K562 (cell line): ENCODE results near the gene COMMD10. TPM values are rescaled to one million over a fixed set of nuclear protein-coding genes. Genes with fewer than 3 reads are reported as not detected.
A peak's percentile ranks its signal among the peaks of the same experiment; 100 is the strongest.

Experiments used
- ATAC-seq: fragments of 200-7000 bp; cut with Tn5 transposase; 3 replicates; pipeline ENCODE4 v1.9.1; 2020; ENCODE audit warnings: moderate library complexity
- BruUV-seq: library from RNA; stranded (reverse); fragments of 400-500 nt; replicated peaks from 2 replicates; lab custom pipeline; 2021; lab: Mats Ljungman, UMichigan
- CTCF ChIA-PET: fragments of 300-600 bp; formaldehyde crosslinking; extraction: SDS; loops from one replicate; lab custom pipeline; 2021; ENCODE audit warnings: low intra/inter-chr PET ratio; lab: Yijun Ruan, JAX
- POLR2A ChIA-PET: fragments of 300-600, 350-650 bp; sonication (Branson Sonifier 250); formaldehyde crosslinking; extraction: SDS; loops from one replicate; lab custom pipeline; 2021; ENCODE audit warnings: antibody characterized with exemption, inconsistent platforms; lab: Yijun Ruan, JAX
- DNase-seq, 4 experiments: peaks; one replicate each; pipeline versions ENCODE4 v3.0.0 to v3.0.0-alpha.2; 2011 to 2018; ENCODE audit warnings: low spot score in 3 of 4, mixed read lengths in 3 of 4; ENCODE audit errors: extremely low read depth in 1 of 4
- FAIRE-seq: peaks from 2 replicates; lab custom pipeline; 2011; peaks lifted over from hg19 to GRCh38; lab: Jason Lieb, UNC
- H2AFZ ChIP-seq: 2 replicates; pipeline ENCODE4 v1.6.0; 2011; ENCODE audit warnings: low read depth, low read length, control low read depth, inconsistent platforms
- H3K27ac ChIP-seq: fragments of 200-600 bp; 3 replicates; pipeline ENCODE4 v1.8.0; 2011; ENCODE audit warnings: low read depth, mild to moderate bottlenecking, control low read depth, inconsistent platforms, low read length, moderate library complexity, mixed read lengths; ENCODE audit errors: extremely low read depth
- H3K27me3 ChIP-seq, 2 experiments: fragments of 300-600 bp in 1 of 2; 2 replicates in 1 of 2; 3 replicates in 1 of 2; pipeline versions ENCODE4 v1.6.0 to v1.8.0; 2011; ENCODE audit warnings: inconsistent platforms in 2 of 2, low read length in 2 of 2, mild to moderate bottlenecking in 1 of 2, mixed read lengths in 1 of 2, moderate library complexity in 1 of 2; ENCODE audit not compliant: control insufficient read depth in 2 of 2, insufficient read depth in 2 of 2
- H3K36me3 ChIP-seq: fragments of 300-600 bp; 3 replicates; pipeline ENCODE4 v1.8.0; 2011; ENCODE audit warnings: mild to moderate bottlenecking, low read length, inconsistent platforms; ENCODE audit not compliant: control insufficient read depth, insufficient read depth
- H3K4me1 ChIP-seq, 2 experiments: fragments of 200-600 bp in 1 of 2; replicated peaks in 1 of 2; 2 replicates in 1 of 2; 3 replicates in 1 of 2; pipeline versions ENCODE4 v1.5.1 to v1.8.0; 2011; ENCODE audit warnings: inconsistent platforms in 2 of 2, low read length in 2 of 2, mild to moderate bottlenecking in 1 of 2, mixed read lengths in 1 of 2, moderate library complexity in 1 of 2; ENCODE audit not compliant: control insufficient read depth in 2 of 2, insufficient read depth in 2 of 2
- H3K4me2 ChIP-seq: 2 replicates; pipeline ENCODE4 v1.6.1; 2011; ENCODE audit warnings: low read length, control low read depth, inconsistent platforms, mixed read lengths; ENCODE audit not compliant: insufficient read depth
- H3K4me3 ChIP-seq: fragments of 200-600 bp; sonication (generic), shearing (Covaris generic); 2 replicates; pipeline ENCODE4 v1.5.1; 2016; ENCODE audit warnings: control low read depth, inconsistent platforms
- H3K79me2 ChIP-seq: fragments of 200-600 bp; 3 replicates; pipeline ENCODE4 v1.8.0; 2011; ENCODE audit warnings: low read length, inconsistent platforms; ENCODE audit not compliant: control insufficient read depth, insufficient read depth
- H3K9ac ChIP-seq, 2 experiments: 2 replicates each; pipeline versions ENCODE4 v1.6.0 to v1.6.1; 2011; ENCODE audit warnings: low read depth in 2 of 2, low read length in 2 of 2, control low read depth in 1 of 2, inconsistent platforms in 1 of 2, mild to moderate bottlenecking in 1 of 2, mixed read lengths in 1 of 2; ENCODE audit not compliant: insufficient read depth in 1 of 2
- H3K9me1 ChIP-seq: one replicate; pipeline ENCODE4 v1.6.0; 2011; ENCODE audit warnings: inconsistent platforms, mild to moderate bottlenecking, low read length, moderate library complexity; ENCODE audit not compliant: control insufficient read depth, insufficient read depth
- H3K9me3 ChIP-seq: replicated peaks from 2 replicates; pipeline ENCODE4 v1.5.1; 2011; ENCODE audit warnings: low read depth, low read length, inconsistent platforms; ENCODE audit not compliant: control insufficient read depth, insufficient read depth
- H4K20me1 ChIP-seq: replicated peaks from 2 replicates; pipeline ENCODE4 v1.6.1; 2011; ENCODE audit warnings: low read length, inconsistent platforms, mixed read lengths; ENCODE audit not compliant: control insufficient read depth, insufficient read depth
- RAD21 ChIP-seq, 2 experiments: fragments of 250-450 bp in 1 of 2; fragments of 450-650 bp in 1 of 2; sonication (Bioruptor Pico) in 1 of 2; formaldehyde crosslinking in 1 of 2; IDR thresholded peaks in 1 of 2; conservative IDR thresholded peaks in 1 of 2; 2 replicates each; pipeline versions ENCODE4 v1.4.0 to v1.8.0; 2020 to 2022; ENCODE audit warnings: mild to moderate bottlenecking in 2 of 2, moderate library complexity in 1 of 2
- ZNF431 ChIP-seq: sonication (generic); formaldehyde crosslinking; IDR thresholded peaks from 2 replicates; pipeline ENCODE4 v1.8.0; 2022; ENCODE audit warnings: mild to moderate bottlenecking, missing genetic modification reagents
- WGBS: fragments of 100-300 bp; shearing (Covaris generic); methylation state at CpG from one replicate; pipeline ENCODE4 v1.1.6; 2016; ENCODE audit warnings: low coverage, mixed read lengths; ENCODE audit not compliant: insufficient coverage; ENCODE audit errors: missing lambda C conversion rate; 5-methylcytosine and 5-hydroxymethylcytosine counted together
- in situ Hi-C: fragments of 300-500 bp; cut with MboI; formaldehyde crosslinking; loops from 4 replicates; pipeline ENCODE4 v1.15.0; 2018; ENCODE audit warnings: inconsistent platforms, mixed read lengths
- intact Hi-C: fragments of 100-400 bp; cut with micrococcal nuclease; formaldehyde crosslinking; loops from 2 replicates; pipeline ENCODE4 v1.14.2; 2022
- polyA plus RNA-seq, 8 experiments: library from polyadenylated mRNA; depleted of rRNA in 4 of 8; stranded (reverse) in 5 of 8; unstranded in 3 of 8; fragments of >200 nt; fragmentation: Nextera tagmentation in 2 of 8; fragmentation: Illumina TruSeq in 1 of 8; extraction: Ambion mirVana in 2 of 8; extraction: Trizol in 1 of 8; gene quantifications; 2 replicates each; pipeline versions ENCODE4 v1.2.1 to v1.2.3, GENCODE V29; 2011 to 2014; ENCODE audit warnings: inconsistent platforms in 1 of 8, missing spikeins in 1 of 8
- total RNA-seq, 7 experiments: library from RNA; depleted of rRNA in 6 of 7; stranded (reverse); fragments of >200 nt in 6 of 7; fragmentation: Illumina TruSeq in 2 of 7; extraction: Trizol in 2 of 7; gene quantifications; 2 replicates each; pipeline versions ENCODE4 v1.2.1 to v1.2.3, GENCODE V29; 2011 to 2021; ENCODE audit warnings: low replicate concordance in 1 of 7
- TF ChIP-seq, protein P1 (sequence below), 3 experiments: IDR thresholded peaks in 2 of 3; conservative IDR thresholded peaks in 1 of 3; 2 replicates each; pipeline ENCODE4 v1.5.1; 2011 to 2012; ENCODE audit warnings: low read length in 3 of 3, mild to moderate bottlenecking in 3 of 3, control low read depth in 2 of 3, improper control_type of control experiment in 1 of 3, inconsistent platforms in 1 of 3, low read depth in 1 of 3, mixed read lengths in 1 of 3, moderate library complexity in 1 of 3; ENCODE audit not compliant: insufficient read depth in 2 of 3

The COMMD10 gene
- total and polyA plus RNA-seq, 9 of the 15 experiments (the other 6 are each of a cell fraction or from before 2014, with no cell fraction given), result 17.9 to 101 (median 28.0) TPM

DNA sequence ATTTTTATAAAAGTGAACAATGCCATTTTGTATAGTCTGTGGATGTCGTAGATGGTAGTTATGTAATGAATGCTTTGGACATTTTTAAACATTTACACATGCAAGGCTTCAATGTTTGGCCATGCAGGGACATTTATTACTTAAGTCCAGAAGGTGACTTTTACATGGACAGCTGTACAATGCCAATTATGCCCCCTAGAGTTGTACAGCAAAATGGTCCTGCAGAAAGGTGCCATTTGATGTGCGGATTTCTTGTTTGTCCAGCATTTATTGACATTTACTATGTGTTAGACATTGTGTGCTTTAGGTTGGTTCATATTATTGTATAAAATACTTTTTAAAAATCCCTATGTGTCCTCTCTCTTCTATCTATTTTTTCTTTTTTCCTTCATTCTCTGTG is 22.5 kb upstream of the COMMD10 start:
- no peak for DNase-seq
- ATAC-seq, result no peak
- Histone ChIP-seq H3K27me3 (peaks cover 5 to 12% of the 10 kb centered on the region in 2 experiments; a peak in 4 of 5 replicates), H3K4me2 (no peak overlapping the region), H4K20me1 (no peaks in the 10 kb centered on the region), H3K79me2 (no peaks in the 10 kb centered on the region), H3K9me1 (no peaks in the 10 kb centered on the region)
- in situ Hi-C loops (no loop called here), intact Hi-C loops (loop anchor here (10.0 kb wide), 1 partner anchor 88 kb away; no protein-coding TSS in a partner anchor)
- BruUV-seq, result no TSS peak
- POLR2A ChIA-PET, result no interaction called here
- TF ChIP-seq RAD21 (CRISPR knock-in tag; conservative IDR thresholded peaks at IDR 0.05 in 1 of 2, IDR thresholded peaks at IDR 0.05 in 1 of 2) (peak in 1 of 2 experiments; percentile 41; a peak in 2 of 4 replicates), ZNF431 (CRISPR knock-in tag) (no peak)
- TF ChIP-seq, protein P1, sequence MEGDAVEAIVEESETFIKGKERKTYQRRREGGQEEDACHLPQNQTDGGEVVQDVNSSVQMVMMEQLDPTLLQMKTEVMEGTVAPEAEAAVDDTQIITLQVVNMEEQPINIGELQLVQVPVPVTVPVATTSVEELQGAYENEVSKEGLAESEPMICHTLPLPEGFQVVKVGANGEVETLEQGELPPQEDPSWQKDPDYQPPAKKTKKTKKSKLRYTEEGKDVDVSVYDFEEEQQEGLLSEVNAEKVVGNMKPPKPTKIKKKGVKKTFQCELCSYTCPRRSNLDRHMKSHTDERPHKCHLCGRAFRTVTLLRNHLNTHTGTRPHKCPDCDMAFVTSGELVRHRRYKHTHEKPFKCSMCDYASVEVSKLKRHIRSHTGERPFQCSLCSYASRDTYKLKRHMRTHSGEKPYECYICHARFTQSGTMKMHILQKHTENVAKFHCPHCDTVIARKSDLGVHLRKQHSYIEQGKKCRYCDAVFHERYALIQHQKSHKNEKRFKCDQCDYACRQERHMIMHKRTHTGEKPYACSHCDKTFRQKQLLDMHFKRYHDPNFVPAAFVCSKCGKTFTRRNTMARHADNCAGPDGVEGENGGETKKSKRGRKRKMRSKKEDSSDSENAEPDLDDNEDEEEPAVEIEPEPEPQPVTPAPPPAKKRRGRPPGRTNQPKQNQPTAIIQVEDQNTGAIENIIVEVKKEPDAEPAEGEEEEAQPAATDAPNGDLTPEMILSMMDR (IDR thresholded peaks at IDR 0.05 in 2 of 3, conservative IDR thresholded peaks at IDR 0.05 in 1 of 3; ENCODE audit: insufficient read depth in 2 of 3, low read depth in 1 of 3, low read length in 3 of 3), result peak in 2 of 3 experiments; percentile 17 to 22; a peak in 1 of 6 replicates
- TF ChIP-seq, all 486 proteins: peak for 2
- no peak for FAIRE-seq
- H3K9ac ChIP-seq, result no peak overlapping the region
- H2AFZ ChIP-seq, result no peak overlapping the region
- H3K4me1 ChIP-seq, result no peaks in the 10 kb centered on the region
- no peak overlapping the region for H3K4me3 ChIP-seq
- no peak overlapping the region for H3K27ac ChIP-seq
- no peaks in the 10 kb centered on the region for H3K36me3 ChIP-seq
- CTCF ChIA-PET, result no interaction called here
- H3K9me3 ChIP-seq, result no peaks in the 10 kb centered on the region; the same call in 1 of the 2 replicates
- WGBS, result 3% methylated on average over 2 of the region's 2 CpGs
